Liver (tissue), 9 donors: Measurements from ENCODE around the gene FRS3. TPM values are rescaled to one million over a fixed set of nuclear protein-coding genes. Genes with fewer than 3 reads are reported as not detected.

ENCODE experiments used
- DNase-seq: peaks from one replicate; pipeline ENCODE4 v3.0.0-alpha.2; 2017; ENCODE audit warnings: low spot score
- H3K27ac ChIP-seq, 2 donors: one replicate each; pipeline ENCODE4 v1.7.0; 2013; ENCODE audit warnings: inconsistent platforms in 2 of 2, low read length in 2 of 2, control low read depth in 1 of 2, low read depth in 1 of 2, mild to moderate bottlenecking in 1 of 2
- H3K27me3 ChIP-seq, 4 donors: one replicate each; pipeline versions ENCODE4 v1.6.1 to v1.7.0; 2013; ENCODE audit warnings: low read length in 3 of 4, inconsistent platforms in 1 of 4, mild to moderate bottlenecking in 1 of 4, moderate library complexity in 1 of 4; ENCODE audit not compliant: control insufficient read depth in 4 of 4, insufficient read depth in 4 of 4
- H3K36me3 ChIP-seq, 4 donors: one replicate each; pipeline versions ENCODE4 v1.6.1 to v1.7.0; 2013; ENCODE audit warnings: low read length in 3 of 4, mild to moderate bottlenecking in 3 of 4, low read depth in 1 of 4, moderate library complexity in 1 of 4; ENCODE audit not compliant: control insufficient read depth in 4 of 4, insufficient read depth in 3 of 4
- H3K4me1 ChIP-seq, 4 donors: one replicate each; pipeline versions ENCODE4 v1.6.1 to v1.7.0; 2013; ENCODE audit warnings: low read length in 3 of 4, mild to moderate bottlenecking in 3 of 4, moderate library complexity in 1 of 4; ENCODE audit not compliant: control insufficient read depth in 4 of 4, insufficient read depth in 4 of 4
- H3K4me3 ChIP-seq, 3 donors: one replicate each; pipeline versions ENCODE4 v1.6.1 to v1.7.0; 2013; ENCODE audit warnings: low read length in 3 of 3, control low read depth in 1 of 3, low read depth in 1 of 3, mild to moderate bottlenecking in 1 of 3
- H3K9ac ChIP-seq, 2 donors: one replicate each; pipeline ENCODE4 v1.7.0; 2013; ENCODE audit warnings: low read length in 2 of 2, mild to moderate bottlenecking in 2 of 2, moderate library complexity in 2 of 2, control low read depth in 1 of 2, low read depth in 1 of 2
- H3K9me3 ChIP-seq, 4 donors: one replicate each; pipeline versions ENCODE4 v1.6.1 to v1.7.0; 2013; ENCODE audit warnings: low read length in 3 of 4; ENCODE audit not compliant: control insufficient read depth in 4 of 4
- EGR1 ChIP-seq, 2 donors: IDR thresholded peaks; 2 replicates each; pipeline ENCODE4 v1.6.1; 2016 to 2018; ENCODE audit warnings: antibody characterized with exemption in 2 of 2, low read depth in 2 of 2
- FOXA1 ChIP-seq: IDR thresholded peaks from 2 replicates; pipeline ENCODE4 v1.6.1; 2016; ENCODE audit warnings: antibody characterized with exemption
- FOXA2 ChIP-seq: IDR thresholded peaks from 2 replicates; pipeline ENCODE4 v1.6.1; 2016; ENCODE audit warnings: antibody characterized with exemption
- GABPA ChIP-seq, 2 donors: IDR thresholded peaks in 1 of 2; conservative IDR thresholded peaks in 1 of 2; 2 replicates each; pipeline ENCODE4 v1.6.1; 2016; ENCODE audit warnings: antibody characterized with exemption in 2 of 2, mild to moderate bottlenecking in 1 of 2, moderate library complexity in 1 of 2
- HNF4A ChIP-seq, 2 donors: conservative IDR thresholded peaks; 2 replicates each; pipeline ENCODE4 v1.6.1; 2016; ENCODE audit warnings: antibody characterized with exemption in 2 of 2, mild to moderate bottlenecking in 2 of 2
- HNF4G ChIP-seq: IDR thresholded peaks from 2 replicates; pipeline ENCODE4 v1.6.1; 2016; ENCODE audit warnings: antibody characterized with exemption
- JUND ChIP-seq, 2 donors: IDR thresholded peaks; 2 replicates each; pipeline ENCODE4 v1.6.1; 2016; ENCODE audit warnings: antibody characterized with exemption in 2 of 2
- NR2F2 ChIP-seq: IDR thresholded peaks from 2 replicates; pipeline ENCODE4 v1.6.1; 2016; ENCODE audit warnings: antibody characterized with exemption
- RAD21 ChIP-seq, 2 donors: IDR thresholded peaks; 2 replicates each; pipeline ENCODE4 v1.6.1; 2016; ENCODE audit warnings: antibody characterized with exemption in 2 of 2, mild to moderate bottlenecking in 2 of 2
- RXRA ChIP-seq, 2 donors: IDR thresholded peaks; 2 replicates each; pipeline ENCODE4 v1.6.1; 2017 to 2018; ENCODE audit warnings: antibody characterized with exemption in 2 of 2, mild to moderate bottlenecking in 1 of 2
- SP1 ChIP-seq: IDR thresholded peaks from 2 replicates; pipeline ENCODE4 v1.6.1; 2018; ENCODE audit warnings: antibody characterized with exemption, mild to moderate bottlenecking
- TAF1 ChIP-seq: conservative IDR thresholded peaks from 2 replicates; pipeline ENCODE4 v1.6.1; 2016; ENCODE audit warnings: antibody characterized with exemption, mild to moderate bottlenecking
- YY1 ChIP-seq: IDR thresholded peaks from 2 replicates; pipeline ENCODE4 v1.6.1; 2016; ENCODE audit warnings: antibody characterized with exemption, mild to moderate bottlenecking
- WGBS: extraction: QIAGEN DNeasy Blood & Tissue Kit; methylation state at CpG from one replicate; pipeline ENCODE4 v1.1.7; 2013; 5-methylcytosine and 5-hydroxymethylcytosine counted together
- polyA plus RNA-seq, 2 donors: library from polyadenylated mRNA; stranded (reverse) in 1 of 2; unstranded in 1 of 2; fragments of 200-250 nt in 1 of 2; fragments of >200 nt in 1 of 2; fragmentation: Nextera tagmentation in 1 of 2; extraction: Ambion mirVana in 1 of 2; gene quantifications; one replicate each; pipeline versions ENCODE4 v1.2.1 to v1.2.3, GENCODE V29; 2013 to 2015
- total RNA-seq, 2 donors: library from RNA; depleted of rRNA; stranded (reverse); fragments of >200 nt; gene quantifications; one replicate each; pipeline ENCODE4 v1.2.3, GENCODE V29; 2014
- TF ChIP-seq, protein P1 (sequence below): IDR thresholded peaks from 2 replicates; pipeline ENCODE4 v1.6.1; 2016; ENCODE audit warnings: antibody characterized with exemption
- TF ChIP-seq, protein P2 (sequence below): IDR thresholded peaks from 2 replicates; pipeline ENCODE4 v1.6.1; 2016; ENCODE audit warnings: antibody characterized with exemption, mild to moderate bottlenecking
- TF ChIP-seq, protein P3 (sequence below): fragments of 150-350 bp; IDR thresholded peaks from 2 replicates; pipeline ENCODE4 v1.5.1; 2017; ENCODE audit warnings: improper control_type of control experiment, low read depth, low read length; ENCODE audit not compliant: missing input control
- TF ChIP-seq, protein P4 (sequence below): IDR thresholded peaks from 2 replicates; pipeline ENCODE4 v1.6.1; 2016; ENCODE audit warnings: antibody characterized with exemption
- TF ChIP-seq, protein P5 (sequence below): IDR thresholded peaks from 2 replicates; pipeline ENCODE4 v1.6.1; 2016; ENCODE audit warnings: antibody characterized with exemption
- donor health status: healthy.
- donor health status: healthy.
- donor health status: healthy.
- donor health status: healthy.
- donor health status: healthy.

Gene FRS3
- total and polyA plus RNA-seq, 4 donors, result 0.42 to 1.6 (median 1.3) TPM

DNA sequence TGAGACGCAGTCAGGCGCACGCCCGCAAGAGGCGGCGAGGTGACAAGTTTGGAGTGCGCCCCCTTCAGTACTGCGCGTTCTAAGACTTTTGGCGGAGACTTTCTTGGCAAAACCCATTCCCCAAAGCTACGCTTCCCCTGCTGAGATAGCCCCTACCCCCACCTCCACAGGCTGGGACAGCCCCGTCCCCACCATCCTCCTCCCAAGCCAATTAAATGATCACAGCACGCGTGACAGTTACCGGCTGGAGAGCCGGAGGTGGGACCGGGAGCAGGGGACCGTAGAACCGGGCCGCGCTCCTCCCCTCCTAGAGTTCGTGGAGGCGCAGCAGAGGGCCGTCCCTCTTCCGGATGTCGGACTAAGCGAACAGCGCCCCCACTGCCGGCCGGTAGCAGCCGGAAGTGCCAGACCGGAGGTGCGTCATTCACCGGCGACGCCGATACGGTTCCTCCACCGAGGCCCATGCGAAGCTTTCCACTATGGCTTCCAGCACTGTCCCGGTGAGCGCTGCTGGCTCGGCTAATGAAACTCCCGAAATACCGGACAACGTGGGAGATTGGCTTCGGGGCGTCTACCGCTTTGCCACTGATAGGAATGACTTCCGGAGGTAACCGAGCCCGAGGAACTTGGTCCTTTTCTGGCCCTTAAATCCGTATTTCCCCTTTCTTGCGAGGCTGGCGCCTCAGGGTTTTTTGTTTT lies 7.7 kb upstream of the FRS3 start, which contains the start of gene TOMM6:
TSS of gene TOMM6 (plus strand) at position 476 of the 699 bp plus-strand sequence. CDS start at position 480, 4 bp downstream.
- no peaks in the 10 kb centered on the region for H3K27me3 ChIP-seq
- TF ChIP-seq, protein P1, sequence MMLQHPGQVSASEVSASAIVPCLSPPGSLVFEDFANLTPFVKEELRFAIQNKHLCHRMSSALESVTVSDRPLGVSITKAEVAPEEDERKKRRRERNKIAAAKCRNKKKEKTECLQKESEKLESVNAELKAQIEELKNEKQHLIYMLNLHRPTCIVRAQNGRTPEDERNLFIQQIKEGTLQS, result no peak
- peak; percentile 87 for TF ChIP-seq TAF1
- TF ChIP-seq JUND (IDR thresholded peaks at IDR 0.05), result peak in 1 of 2 donors; percentile 49
- peak; percentile 43 to 49 for TF ChIP-seq RXRA (IDR thresholded peaks at IDR 0.05)
- TF ChIP-seq, protein P2, sequence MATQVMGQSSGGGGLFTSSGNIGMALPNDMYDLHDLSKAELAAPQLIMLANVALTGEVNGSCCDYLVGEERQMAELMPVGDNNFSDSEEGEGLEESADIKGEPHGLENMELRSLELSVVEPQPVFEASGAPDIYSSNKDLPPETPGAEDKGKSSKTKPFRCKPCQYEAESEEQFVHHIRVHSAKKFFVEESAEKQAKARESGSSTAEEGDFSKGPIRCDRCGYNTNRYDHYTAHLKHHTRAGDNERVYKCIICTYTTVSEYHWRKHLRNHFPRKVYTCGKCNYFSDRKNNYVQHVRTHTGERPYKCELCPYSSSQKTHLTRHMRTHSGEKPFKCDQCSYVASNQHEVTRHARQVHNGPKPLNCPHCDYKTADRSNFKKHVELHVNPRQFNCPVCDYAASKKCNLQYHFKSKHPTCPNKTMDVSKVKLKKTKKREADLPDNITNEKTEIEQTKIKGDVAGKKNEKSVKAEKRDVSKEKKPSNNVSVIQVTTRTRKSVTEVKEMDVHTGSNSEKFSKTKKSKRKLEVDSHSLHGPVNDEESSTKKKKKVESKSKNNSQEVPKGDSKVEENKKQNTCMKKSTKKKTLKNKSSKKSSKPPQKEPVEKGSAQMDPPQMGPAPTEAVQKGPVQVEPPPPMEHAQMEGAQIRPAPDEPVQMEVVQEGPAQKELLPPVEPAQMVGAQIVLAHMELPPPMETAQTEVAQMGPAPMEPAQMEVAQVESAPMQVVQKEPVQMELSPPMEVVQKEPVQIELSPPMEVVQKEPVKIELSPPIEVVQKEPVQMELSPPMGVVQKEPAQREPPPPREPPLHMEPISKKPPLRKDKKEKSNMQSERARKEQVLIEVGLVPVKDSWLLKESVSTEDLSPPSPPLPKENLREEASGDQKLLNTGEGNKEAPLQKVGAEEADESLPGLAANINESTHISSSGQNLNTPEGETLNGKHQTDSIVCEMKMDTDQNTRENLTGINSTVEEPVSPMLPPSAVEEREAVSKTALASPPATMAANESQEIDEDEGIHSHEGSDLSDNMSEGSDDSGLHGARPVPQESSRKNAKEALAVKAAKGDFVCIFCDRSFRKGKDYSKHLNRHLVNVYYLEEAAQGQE, result peak; percentile 68
- peak; percentile 33 for TF ChIP-seq FOXA2
- TF ChIP-seq, protein P3, sequence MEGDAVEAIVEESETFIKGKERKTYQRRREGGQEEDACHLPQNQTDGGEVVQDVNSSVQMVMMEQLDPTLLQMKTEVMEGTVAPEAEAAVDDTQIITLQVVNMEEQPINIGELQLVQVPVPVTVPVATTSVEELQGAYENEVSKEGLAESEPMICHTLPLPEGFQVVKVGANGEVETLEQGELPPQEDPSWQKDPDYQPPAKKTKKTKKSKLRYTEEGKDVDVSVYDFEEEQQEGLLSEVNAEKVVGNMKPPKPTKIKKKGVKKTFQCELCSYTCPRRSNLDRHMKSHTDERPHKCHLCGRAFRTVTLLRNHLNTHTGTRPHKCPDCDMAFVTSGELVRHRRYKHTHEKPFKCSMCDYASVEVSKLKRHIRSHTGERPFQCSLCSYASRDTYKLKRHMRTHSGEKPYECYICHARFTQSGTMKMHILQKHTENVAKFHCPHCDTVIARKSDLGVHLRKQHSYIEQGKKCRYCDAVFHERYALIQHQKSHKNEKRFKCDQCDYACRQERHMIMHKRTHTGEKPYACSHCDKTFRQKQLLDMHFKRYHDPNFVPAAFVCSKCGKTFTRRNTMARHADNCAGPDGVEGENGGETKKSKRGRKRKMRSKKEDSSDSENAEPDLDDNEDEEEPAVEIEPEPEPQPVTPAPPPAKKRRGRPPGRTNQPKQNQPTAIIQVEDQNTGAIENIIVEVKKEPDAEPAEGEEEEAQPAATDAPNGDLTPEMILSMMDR, result peak; percentile 98
- peak; percentile 93 to 98 for TF ChIP-seq GABPA (IDR thresholded peaks at IDR 0.05 in 1 of 2, conservative IDR thresholded peaks at IDR 0.05 in 1 of 2)
- peak; percentile 97 for TF ChIP-seq YY1
- TF ChIP-seq, protein P4, sequence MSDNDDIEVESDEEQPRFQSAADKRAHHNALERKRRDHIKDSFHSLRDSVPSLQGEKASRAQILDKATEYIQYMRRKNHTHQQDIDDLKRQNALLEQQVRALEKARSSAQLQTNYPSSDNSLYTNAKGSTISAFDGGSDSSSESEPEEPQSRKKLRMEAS, result peak; percentile 82
- peak; percentile 65 for TF ChIP-seq SP1
- TF ChIP-seq HNF4G, result no peak
- TF ChIP-seq RAD21 (IDR thresholded peaks at IDR 0.05), result peak; percentile 28 to 59
- TF ChIP-seq EGR1 (IDR thresholded peaks at IDR 0.05; ENCODE audit: low read depth in 2 of 2), result peak; percentile 19 to 72
- TF ChIP-seq, protein P5, sequence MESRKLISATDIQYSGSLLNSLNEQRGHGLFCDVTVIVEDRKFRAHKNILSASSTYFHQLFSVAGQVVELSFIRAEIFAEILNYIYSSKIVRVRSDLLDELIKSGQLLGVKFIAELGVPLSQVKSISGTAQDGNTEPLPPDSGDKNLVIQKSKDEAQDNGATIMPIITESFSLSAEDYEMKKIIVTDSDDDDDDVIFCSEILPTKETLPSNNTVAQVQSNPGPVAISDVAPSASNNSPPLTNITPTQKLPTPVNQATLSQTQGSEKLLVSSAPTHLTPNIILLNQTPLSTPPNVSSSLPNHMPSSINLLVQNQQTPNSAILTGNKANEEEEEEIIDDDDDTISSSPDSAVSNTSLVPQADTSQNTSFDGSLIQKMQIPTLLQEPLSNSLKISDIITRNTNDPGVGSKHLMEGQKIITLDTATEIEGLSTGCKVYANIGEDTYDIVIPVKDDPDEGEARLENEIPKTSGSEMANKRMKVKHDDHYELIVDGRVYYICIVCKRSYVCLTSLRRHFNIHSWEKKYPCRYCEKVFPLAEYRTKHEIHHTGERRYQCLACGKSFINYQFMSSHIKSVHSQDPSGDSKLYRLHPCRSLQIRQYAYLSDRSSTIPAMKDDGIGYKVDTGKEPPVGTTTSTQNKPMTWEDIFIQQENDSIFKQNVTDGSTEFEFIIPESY, result peak; percentile 80
- no peak for TF ChIP-seq FOXA1
- TF ChIP-seq HNF4A (conservative IDR thresholded peaks at IDR 0.05), result peak; percentile 13 to 18
- TF ChIP-seq NR2F2, result no peak
- H3K4me3 ChIP-seq, result peak within 1 kb of the TSS; percentile 72 to 100 (median 96)
- H3K9me3 ChIP-seq, result no peaks in the 10 kb centered on the region
- H3K36me3 ChIP-seq, result peaks cover 0 to 27% (median 14%) of the 10 kb centered on the region in 4 donors
- under 1% methylated on average over 55 of the region's 55 CpGs for WGBS
- H3K4me1 ChIP-seq, result peaks cover 9 to 21% (median 16%) of the 10 kb centered on the region in 4 donors
- H3K27ac ChIP-seq, result peak within 1 kb of the TSS; percentile 91 to 94
- DNase-seq, result peak; percentile 97
- H3K9ac ChIP-seq, result peak within 1 kb of the TSS; percentile 93 to 99
